Stimulated activated CD4-positive, alpha-beta T cell treated with anti-CD3 and anti-CD28 coated beads, Interleukin-1b, Interleukin-23, amount 100 ng/mL, for 1 hour (primary cell): ENCODE results near the gene FFAR3.

ENCODE experiments used
- DNase-seq, 2 donors: peaks; one replicate each; pipeline ENCODE4 v3.0.0-alpha.2; 2020; ENCODE audit warnings: low read depth in 2 of 2

FFAR3 gene

GRCh38 chr19:35330475-35330874 lies 27.8 kb upstream of the FFAR3 start:
- DNase-seq, result no peak

DNA sequence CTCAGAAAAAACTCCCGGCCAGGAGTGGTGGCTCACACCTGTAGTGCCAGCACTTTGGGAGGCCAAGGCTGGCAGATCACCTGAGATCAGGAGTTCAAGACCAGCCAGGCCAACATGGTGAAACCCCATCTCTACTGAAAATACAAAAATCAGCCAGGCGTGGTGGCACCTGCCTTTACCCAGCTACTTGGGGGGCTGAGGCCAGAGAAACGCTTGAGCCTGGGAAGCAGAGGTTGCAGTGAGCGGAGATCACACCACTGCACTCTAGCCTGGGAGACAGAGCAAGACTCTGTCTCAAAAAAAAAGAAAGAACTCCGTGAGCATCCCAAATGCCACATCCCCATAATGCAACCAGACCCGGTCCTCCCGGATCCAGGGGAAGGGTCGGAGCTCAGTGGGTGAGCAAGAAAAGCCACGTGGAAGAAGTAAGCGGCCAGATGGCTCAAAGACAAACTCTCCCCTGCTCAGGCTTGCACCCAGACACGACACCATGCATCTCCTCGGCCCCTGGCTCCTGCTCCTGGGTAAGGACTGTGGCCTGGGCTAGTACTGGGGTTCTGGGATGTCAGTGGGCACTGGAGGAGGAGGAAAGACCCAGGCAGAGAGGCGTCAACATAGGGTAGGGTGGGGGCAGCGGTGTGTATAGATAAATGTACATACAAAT lies 26.6 kb upstream of the FFAR3 start:
- DNase-seq, result no peak

DNA sequence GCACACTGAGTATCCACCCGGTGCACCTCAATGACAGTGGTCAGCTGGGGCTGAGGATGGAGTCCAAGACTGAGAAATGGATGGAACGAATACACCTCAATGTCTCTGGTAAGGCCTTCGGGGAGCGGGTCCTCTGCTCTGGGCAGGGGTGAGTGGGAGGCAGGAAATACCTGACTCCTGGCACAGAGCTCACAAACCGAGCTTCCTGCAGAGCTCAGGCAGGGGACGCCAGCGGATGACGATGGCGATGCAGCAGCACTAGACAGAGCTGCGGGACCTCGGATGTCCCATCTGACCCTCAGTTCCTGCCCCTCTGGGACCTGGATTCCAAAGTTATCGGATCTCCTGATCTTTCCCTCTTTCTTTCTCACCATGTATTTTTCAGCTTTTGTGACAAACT lies 25.4 kb upstream of the FFAR3 start:
- DNase-seq, result no peak

DNA sequence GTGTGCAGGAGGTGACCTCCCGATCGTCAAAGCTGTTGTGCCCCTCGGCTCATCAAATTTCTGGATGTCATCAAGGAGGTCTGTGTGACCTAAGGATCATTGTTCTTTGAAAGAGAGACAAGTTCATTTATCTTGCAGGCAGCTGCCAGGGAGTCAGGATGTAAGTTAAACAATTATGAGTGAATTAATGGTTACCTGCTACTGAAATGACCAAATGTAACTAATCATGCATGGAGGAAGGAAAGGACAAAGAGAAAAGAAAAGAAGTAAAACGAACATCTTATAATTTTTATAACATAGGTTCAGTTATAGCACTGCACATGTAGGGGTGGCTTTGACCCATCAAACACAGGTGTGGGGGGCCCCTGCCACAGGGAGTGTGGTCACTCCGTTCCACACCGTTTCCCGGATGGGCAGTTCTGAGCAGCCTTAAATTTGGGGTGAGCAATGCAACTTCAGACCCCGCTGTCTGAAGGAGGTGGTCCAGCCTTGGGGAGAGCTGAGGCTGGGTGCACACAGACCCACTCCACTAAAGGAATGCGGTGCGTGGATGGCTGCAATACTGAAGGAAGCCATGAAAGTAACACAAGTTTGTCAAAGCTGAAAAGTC lies 24.0 kb upstream of the FFAR3 start:
- DNase-seq, result no peak

- no peak for DNase-seq
Measured at GRCh38 chr19:35336166-35336955, 21.9 kb upstream of the FFAR3 start.

GRCh38 chr19:35337097-35337983 lies 20.9 kb upstream of the FFAR3 start:
- DNase-seq, result no peak

- DNase-seq, result no peak
Measured at GRCh38 chr19:35337984-35338296, 20.3 kb upstream of the FFAR3 start.

DNA sequence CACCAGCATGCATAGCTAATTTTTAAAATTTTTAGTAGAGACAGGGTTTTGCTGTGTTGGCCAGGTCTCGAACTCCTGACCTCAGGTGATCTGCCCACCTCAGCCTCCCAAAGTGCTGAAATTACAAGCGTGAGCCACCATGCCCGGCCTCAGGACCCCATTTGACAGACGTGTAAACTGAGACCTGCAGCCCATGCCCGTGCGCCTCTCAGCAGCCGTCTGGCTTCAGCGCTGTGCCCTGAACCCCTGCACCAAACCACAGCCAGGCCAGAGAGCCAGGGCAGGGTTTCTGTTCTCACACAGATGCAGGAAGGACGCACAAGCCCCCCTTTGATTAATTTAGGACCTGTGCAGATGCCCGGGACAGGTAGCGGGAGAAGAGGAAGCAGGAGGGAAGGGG lies 17.8 kb upstream of the FFAR3 start:
- no peak for DNase-seq

- DNase-seq, result no peak
Measured at GRCh38 chr19:35341006-35341405, 17.3 kb upstream of the FFAR3 start.

- no peak for DNase-seq
Measured at GRCh38 chr19:35341565-35342225, 16.6 kb upstream of the FFAR3 start.

- DNase-seq, result no peak
Measured at GRCh38 chr19:35342430-35342829, 15.8 kb upstream of the FFAR3 start.

DNA sequence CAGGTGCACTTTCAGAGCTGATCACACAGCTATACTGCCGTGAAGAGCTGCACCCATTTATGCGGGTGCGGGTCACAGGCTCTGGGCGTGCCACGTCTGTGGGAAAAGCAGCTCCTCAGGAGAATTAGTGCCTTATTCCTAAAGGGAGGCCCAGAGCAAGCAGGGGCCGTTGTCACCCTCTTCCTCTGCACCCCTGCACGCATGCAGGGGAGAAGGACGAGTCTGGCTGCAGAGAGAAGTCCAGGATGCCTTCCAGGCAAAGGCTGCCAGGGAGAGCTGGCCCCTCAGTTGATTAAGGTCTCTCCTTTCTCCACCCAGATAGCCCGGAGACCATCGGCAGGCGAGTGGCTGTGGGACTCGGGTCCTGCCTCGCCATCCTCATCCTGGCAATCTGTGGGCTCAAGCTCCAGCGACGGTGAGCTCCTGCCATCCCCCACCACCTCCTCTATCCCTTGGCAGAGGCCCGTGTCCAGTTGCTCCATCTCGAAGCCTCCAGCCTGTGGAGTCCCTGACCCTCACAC lies 13.7 kb upstream of the FFAR3 start:
- DNase-seq, result no peak

GRCh38 chr19:35345671-35346111 lies 12.6 kb upstream of the FFAR3 start:
- DNase-seq, result no peak

DNA sequence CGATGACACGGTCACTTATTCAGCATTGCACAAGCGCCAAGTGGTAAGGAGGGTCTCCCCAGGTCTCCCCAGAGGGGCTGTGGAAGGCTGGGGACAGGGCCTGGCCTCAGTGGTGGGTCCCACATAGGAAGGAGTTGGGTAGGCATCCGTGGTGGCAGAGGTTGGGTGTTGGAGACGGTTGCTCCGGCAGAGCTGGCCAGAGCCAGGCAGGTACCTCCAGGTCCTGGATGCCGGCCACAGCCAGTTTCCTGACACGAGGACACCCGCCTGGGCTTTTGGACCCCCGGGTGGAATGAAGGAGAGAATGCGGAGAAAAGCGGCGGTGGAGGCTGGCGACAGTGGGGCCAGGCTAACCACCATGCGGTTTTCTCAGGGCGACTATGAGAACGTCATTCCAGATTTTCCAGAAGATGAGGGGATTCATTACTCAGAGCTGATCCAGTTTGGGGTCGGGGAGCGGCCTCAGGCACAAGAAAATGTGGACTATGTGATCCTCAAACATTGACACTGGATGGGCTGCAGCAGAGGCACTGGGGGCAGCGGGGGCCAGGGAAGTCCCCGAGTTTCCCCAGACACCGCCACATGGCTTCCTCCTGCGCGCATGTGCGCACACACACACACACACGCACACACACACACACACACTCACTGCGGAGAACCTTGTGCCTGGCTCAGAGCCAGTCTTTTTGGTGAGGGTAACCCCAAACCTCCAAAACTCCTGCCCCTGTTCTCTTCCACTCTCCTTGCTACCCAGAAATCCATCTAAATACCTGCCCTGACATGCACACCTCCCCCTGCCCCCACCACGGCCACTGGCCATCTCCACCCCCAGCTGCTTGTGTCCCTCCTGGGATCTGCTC lies 11.8 kb upstream of the FFAR3 start:
- peak; percentile 50 to 53 for DNase-seq

- DNase-seq, result no peak
Measured at GRCh38 chr19:35347171-35347929, 10.9 kb upstream of the FFAR3 start, which contains the start of gene FFAR1. Gene FFAR1 (plus strand): TSS chr19:35347902. CDS start chr19:35351552, 3,650 bp downstream.

DNA sequence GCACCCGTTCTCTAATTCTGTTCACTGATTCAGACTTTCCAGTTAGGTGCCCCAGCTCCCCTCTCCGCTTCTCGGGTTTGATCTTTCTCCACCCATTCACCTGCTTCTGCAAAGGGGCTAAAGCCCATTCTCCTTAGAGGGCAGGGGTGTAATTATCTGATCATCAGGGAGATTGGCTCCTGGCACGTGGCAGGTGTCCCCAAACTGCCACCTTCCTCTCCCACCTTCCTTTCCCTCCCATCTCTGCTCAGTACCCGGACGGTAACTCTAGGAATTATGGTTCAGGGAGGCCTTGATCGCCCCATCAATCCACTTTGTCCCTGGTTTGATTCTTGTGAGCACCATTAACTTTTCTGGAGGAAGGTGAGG lies 10.3 kb upstream of the FFAR3 start:
- no peak for DNase-seq

GRCh38 chr19:35348911-35349611 lies 9.2 kb upstream of the FFAR3 start:
- DNase-seq, result no peak

GRCh38 chr19:35349614-35350521 lies 8.4 kb upstream of the FFAR3 start:
- DNase-seq, result no peak
